NCI-H1417 (cell line): ENCODE results near the gene FXYD4.
"Not testable (repeated sequence)": the region's sequence is repeated elsewhere in the genome, so short reads cannot be mapped to it uniquely, and the experiment has no call there.

Experiments
- DNase-seq, 3 experiments: peaks; one replicate each; lab custom pipeline; 2025; lab: John Stamatoyannopoulos, UW

The FXYD4 gene, protein sequence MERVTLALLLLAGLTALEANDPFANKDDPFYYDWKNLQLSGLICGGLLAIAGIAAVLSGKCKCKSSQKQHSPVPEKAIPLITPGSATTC

GRCh38 chr10:43371418-43371817 lies at the start of gene FXYD4:
Gene FXYD4, plus strand, starts transcription at chr10:43371636. Its CDS starts 2,111 bp downstream, at chr10:43373747.
- DNase-seq: no peak

DNA sequence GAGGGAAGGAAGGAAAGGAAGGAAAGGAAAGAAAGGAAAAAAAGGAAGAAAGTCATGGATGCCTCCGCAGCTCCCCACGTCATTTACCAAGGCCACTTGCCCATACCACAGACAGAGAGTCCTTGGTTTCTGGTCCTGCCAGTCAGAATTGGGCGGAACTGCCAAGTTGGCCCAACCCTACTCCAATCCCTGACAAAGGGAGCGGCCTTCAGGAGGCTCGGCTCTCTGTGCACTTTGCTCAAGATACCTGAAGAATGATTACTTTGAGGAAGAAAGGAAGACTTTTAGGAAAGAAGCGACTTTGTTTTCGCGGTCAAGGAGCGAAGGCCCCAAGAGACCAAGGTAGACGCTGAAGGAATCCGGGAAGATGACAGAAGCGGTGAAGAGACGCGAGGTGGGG lies 49.1 kb upstream of the FXYD4 start:
- peak in 1 of 3 experiments; percentile 21 for DNase-seq

DNA sequence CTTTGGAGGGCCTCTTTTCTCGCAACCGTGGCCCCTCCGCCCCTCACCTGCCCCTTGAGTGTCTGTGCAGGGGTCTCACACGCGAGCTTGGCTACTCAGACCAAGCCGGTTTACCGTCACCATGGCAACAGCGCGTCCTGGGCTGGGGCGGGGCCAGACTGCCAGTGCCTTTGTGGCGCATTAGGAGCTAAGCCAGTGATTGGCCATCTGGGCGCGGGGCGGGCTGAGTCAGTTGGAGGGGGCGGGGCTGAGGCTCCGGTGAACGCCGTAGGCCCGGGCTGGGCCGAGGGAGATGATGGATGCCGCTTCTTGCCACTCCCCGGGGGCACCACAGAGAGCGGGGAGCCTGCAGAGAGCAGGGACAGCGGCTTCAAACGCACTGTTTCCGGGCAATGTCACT lies 48.7 kb upstream of the FXYD4 start:
- peak in 1 of 3 experiments; percentile 86 for DNase-seq

GRCh38 chr10:43323245-43323644 lies 48.2 kb upstream of the FXYD4 start:
- no peak for DNase-seq

GRCh38 chr10:43324876-43325275 lies 46.6 kb upstream of the FXYD4 start:
- DNase-seq: no peak

GRCh38 chr10:43327171-43327570 lies 44.3 kb upstream of the FXYD4 start:
- DNase-seq: no peak

- DNase-seq: no peak
Measured at GRCh38 chr10:43327986-43328385, 43.5 kb upstream of the FXYD4 start.

- not testable (repeated sequence) for DNase-seq
Measured at GRCh38 chr10:43328810-43329209, 42.6 kb upstream of the FXYD4 start.

DNA sequence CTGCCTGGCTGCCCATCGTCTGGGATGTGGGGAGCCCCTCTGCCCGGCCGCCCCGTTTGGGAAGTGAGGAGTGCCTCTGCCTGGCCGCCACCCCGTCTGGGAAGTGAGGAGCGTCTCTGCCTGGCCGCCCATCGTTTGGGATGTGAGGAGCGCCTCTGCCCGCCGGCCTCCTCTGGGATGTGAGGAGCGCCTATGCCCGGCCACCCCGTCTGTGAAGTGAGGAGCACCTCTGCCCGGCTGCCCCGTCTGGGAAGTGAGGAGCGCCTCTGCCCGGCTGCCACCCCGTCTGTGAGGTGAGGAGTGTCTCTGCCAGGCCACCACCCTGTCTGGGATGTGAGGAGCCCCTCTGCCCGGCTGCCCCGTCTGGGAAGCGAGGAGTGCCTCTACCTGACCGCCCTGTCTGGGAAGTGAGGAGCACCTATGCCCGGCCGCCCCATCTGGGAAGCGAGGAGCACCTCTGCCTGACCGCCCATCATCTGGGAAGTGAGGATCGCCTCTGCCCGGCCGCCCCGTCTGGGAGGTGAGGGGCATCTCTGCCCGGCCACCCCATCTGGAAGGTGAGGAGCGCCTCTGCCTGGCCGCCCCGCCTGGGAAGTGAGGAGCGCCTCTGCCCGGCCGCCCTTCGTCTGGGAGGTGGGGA lies 42.1 kb upstream of the FXYD4 start:
- DNase-seq: not testable (repeated sequence)

GRCh38 chr10:43330049-43330823 lies 41.2 kb upstream of the FXYD4 start:
- not testable (repeated sequence) for DNase-seq

GRCh38 chr10:43330824-43331127 lies 40.7 kb upstream of the FXYD4 start:
- DNase-seq: not testable (repeated sequence)

DNA sequence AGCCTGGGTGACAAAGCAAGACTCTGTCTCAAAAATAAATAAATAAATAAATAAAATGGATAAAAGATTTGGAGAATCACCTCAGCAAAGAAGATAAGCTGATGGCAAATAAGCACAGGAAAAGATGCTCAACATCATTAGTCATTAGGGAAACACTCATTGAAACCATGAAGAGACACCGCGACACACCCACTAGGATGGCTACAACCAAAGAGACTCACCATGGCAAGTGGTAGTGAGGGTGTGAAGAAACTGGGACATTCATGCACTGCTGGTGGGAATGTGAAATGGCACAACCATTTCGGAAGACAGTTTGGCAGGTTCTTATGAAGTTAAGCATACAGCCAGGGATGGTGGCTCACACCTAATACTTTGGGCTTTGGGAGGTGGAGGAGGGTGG lies 37.8 kb upstream of the FXYD4 start:
- DNase-seq: no peak

DNA sequence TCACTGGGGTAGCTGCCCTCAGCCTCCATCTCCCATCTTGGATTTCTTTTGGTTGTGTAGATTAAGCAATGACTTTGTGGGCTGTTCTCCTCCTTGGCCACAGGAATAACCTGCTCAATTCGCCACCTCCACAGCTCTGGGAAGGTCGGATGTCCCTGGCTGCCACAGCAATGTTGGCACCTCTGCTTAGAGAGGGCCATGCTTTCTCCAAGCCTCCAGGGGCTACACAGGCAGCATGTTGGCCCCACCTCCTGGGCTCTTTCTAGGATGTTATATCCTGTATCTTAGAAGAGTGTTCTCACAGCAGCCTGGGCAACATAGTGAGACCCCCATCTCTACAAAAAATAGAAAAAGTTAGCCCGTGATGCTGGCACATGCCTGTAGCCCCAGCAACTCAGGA lies 35.4 kb upstream of the FXYD4 start:
- DNase-seq: no peak

DNA sequence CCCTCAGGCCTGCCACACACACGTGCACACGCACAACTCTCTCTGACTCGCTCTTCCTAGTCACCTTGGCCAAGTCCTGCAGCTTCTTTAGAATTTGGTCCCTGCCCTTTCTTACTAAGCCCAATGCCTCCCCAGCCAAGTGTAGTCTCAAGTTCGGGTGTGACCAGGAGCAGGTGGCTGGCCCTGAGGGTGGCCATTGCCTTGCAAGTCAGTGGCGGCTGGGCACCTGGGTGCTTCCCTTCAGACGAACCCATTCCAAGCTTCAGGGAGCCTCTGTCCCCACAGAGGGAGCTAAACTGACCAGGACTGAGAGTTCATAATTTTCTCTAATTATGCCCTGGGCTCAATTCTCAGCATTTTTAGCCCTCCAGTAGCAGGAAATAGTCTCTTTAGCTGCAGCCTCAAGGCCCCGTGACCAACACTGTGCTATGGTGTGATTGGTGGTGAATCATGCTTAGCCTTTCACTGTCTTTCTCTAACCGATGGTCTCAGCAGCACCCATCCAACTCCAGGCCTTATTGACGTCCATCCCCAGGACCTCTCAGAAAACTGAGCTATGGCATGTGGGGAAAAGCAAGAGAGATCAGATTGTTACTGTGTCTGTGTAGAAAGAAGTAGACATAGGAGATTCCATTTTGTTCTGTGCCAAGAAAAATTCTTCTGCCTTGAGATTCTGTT lies 34.7 kb upstream of the FXYD4 start:
- DNase-seq: no peak

- not testable (repeated sequence) for DNase-seq
Measured at GRCh38 chr10:43337536-43337935, 33.9 kb upstream of the FXYD4 start.

GRCh38 chr10:43338117-43338516 lies 33.3 kb upstream of the FXYD4 start:
- DNase-seq: no peak

DNA sequence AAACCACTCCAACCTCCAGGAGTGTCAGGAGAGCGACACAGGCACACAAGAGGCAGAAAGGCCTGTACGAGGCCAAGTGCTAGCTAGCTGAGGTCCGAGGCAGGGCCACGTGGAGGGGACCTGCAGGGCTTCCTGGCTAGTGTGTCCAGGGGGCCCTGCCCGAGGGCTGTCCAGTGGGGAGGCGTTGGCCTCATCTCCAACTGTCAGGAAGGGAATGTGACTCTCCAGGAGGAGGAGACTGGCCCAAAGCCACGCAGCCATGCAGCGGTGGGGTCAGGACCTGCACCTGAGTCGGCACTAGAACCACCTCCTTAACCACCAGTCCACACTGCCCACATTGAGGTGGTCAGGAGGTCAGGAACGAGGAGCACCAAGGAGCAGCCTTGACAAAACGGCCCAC lies 32.3 kb upstream of the FXYD4 start:
- no peak for DNase-seq

DNA sequence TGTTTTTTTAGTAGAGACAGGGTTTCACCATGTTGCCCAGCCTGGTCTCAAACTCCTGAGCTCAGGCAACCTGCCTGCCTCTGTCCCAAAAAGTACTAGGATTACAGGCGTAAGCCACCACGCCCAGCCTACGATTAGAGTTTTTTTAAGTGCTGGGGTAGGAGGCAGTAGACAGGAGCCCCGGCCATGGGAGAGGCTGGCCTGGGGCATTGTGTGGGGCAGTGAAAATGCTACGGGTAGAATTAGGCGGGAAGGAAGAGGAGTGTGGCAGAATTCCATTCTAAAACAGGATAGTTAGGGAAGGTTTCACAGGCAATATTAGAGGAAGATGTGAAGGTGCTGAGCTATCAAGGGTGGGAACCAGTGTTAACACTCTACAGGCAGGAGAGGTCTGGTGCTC lies 31.3 kb upstream of the FXYD4 start:
- no peak for DNase-seq

- no peak for DNase-seq
Measured at GRCh38 chr10:43340619-43341018, 30.8 kb upstream of the FXYD4 start.

- DNase-seq: no peak
Measured at GRCh38 chr10:43341450-43341849, 30.0 kb upstream of the FXYD4 start.

DNA sequence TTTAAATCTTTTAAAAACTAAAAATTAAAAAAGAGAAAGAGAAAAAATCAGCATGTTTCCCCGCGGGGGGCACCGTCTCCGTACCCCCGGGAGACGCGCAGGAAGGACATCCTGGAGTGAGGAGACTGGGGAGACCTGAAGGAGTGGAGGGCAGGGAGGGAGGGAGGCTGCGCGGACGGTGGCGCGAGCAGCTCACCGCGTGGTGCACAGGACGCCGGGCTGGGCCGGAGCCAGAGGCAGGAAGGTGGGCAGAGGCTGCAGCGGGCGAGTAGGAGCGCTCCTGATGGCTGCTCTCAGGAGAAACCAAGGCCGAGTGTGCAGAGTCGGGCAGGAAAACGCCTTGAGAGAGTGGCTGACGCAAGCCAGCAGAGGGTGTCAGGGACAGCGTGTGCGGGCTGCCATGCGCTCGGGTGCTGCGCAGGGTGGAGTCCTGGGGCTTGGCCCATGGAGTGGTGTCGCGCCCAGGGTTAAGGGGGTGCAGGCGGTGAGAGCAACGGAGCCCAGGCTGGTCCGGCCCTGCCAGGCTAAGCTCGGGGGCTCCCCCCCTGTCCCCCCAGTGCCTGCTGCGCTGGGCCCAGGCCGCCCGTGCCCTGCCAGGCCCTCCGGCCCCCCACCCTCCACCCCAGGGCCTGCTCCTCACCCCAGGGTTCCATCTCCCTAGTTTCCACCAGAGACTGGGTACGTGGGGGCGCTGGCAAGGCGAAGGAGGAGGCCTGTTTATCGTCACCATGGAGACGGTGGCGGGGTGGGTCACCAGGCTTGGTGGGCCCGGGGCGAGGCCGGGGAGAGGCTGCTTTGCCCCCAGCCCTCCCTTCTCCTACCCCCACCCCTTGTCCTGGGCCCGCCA lies 28.9 kb upstream of the FXYD4 start:
- no peak for DNase-seq

DNA sequence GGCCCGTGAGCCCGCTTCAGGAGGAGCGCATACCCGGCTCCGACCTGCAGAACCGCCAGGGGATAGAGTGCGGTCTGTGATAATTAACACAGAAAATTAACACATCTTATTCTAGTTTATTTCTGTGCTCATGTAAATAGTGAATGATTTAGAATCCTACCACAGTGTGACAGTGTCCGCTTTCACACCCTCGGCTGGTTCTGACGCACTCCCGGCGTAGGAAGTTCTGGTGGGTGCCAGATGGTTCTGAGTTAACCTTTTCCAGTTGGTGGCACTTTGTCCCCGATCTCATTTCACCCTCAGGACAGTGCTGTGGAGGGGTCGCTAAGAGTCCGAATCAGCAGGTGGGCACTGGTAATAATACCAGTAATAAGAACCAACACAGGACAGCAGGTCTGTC lies 28.3 kb upstream of the FXYD4 start:
- no peak for DNase-seq
